Loucy (cell line): ENCODE results near the gene MUC5AC.
"Not testable (repeated sequence)": the region's sequence is repeated elsewhere in the genome, so short reads cannot be mapped to it uniquely, and the experiment has no call there.

ENCODE experiments used
- H2AFZ ChIP-seq: fragments of 200-600 bp; sonication (generic); 2 replicates; pipeline ENCODE4 v1.6.0; 2016; ENCODE audit warnings: antibody characterized with exemption, mild to moderate bottlenecking, low read length, moderate library complexity
- H3F3A ChIP-seq: fragments of 200-600 bp; 2 replicates; pipeline ENCODE4 v1.6.0; 2016; ENCODE audit warnings: antibody characterized with exemption, low read depth, mild to moderate bottlenecking
- H3K27me3 ChIP-seq: fragments of 200-600 bp; sonication (generic); 2 replicates; pipeline ENCODE4 v1.6.1; 2014; ENCODE audit warnings: low read length, mild to moderate bottlenecking; ENCODE audit not compliant: insufficient read depth, poor library complexity, severe bottlenecking
- H3K36me3 ChIP-seq: fragments of 200-600 bp; sonication (generic); 2 replicates; pipeline ENCODE4 v1.6.1; 2016; ENCODE audit warnings: low read length; ENCODE audit not compliant: insufficient read depth
- H3K4me1 ChIP-seq: fragments of 200-600 bp; sonication (generic); 2 replicates; pipeline ENCODE4 v1.5.1; 2014; ENCODE audit warnings: low read length, mild to moderate bottlenecking; ENCODE audit not compliant: insufficient read depth, poor library complexity, severe bottlenecking
- H3K4me2 ChIP-seq: fragments of 200-600 bp; sonication (generic); 2 replicates; pipeline ENCODE4 v1.6.0; 2014; ENCODE audit warnings: antibody characterized with exemption, low read length, low read depth, mild to moderate bottlenecking; ENCODE audit not compliant: poor library complexity, severe bottlenecking
- H3K4me3 ChIP-seq: fragments of 200-600 bp; sonication (generic); 2 replicates; pipeline ENCODE4 v1.5.1; 2014; ENCODE audit warnings: low read length, mild to moderate bottlenecking, mixed read lengths; ENCODE audit not compliant: poor library complexity, severe bottlenecking
- H3K79me2 ChIP-seq: fragments of 200-600 bp; sonication (generic); 2 replicates; pipeline ENCODE4 v1.6.1; 2014; ENCODE audit warnings: low read length; ENCODE audit not compliant: insufficient read depth
- H3K9ac ChIP-seq: fragments of 200-600 bp; sonication (generic); 2 replicates; pipeline ENCODE4 v1.6.0; 2014; ENCODE audit warnings: mild to moderate bottlenecking, low read depth, low read length, moderate library complexity; ENCODE audit not compliant: poor library complexity, severe bottlenecking
- H3K9me2 ChIP-seq: fragments of 200-600 bp; sonication (generic); replicated peaks from 2 replicates; pipeline ENCODE4 v1.6.1; 2016; ENCODE audit warnings: low read depth, low read length, mixed read lengths
- H3K9me3 ChIP-seq: fragments of 200-600 bp; sonication (generic); 2 replicates; pipeline ENCODE4 v1.6.1; 2014; ENCODE audit warnings: mild to moderate bottlenecking, antibody characterized with exemption, low read length, low read depth; ENCODE audit not compliant: insufficient read depth
- H4K20me1 ChIP-seq: fragments of 200-600 bp; sonication (generic); 2 replicates; pipeline ENCODE4 v1.6.0; 2014; ENCODE audit warnings: antibody characterized with exemption, low read length, mild to moderate bottlenecking; ENCODE audit not compliant: insufficient read depth, poor library complexity, severe bottlenecking
- CTCF ChIP-seq: fragments of 200-600 bp; sonication (generic); conservative IDR thresholded peaks from 2 replicates; pipeline ENCODE4 v1.5.1; 2014; ENCODE audit warnings: mild to moderate bottlenecking, antibody characterized with exemption, low read length
- EZH2phosphoT487 ChIP-seq: fragments of 200-600 bp; IDR thresholded peaks from 2 replicates; pipeline ENCODE4 v1.6.1; 2018; ENCODE audit warnings: antibody characterized with exemption, mild to moderate bottlenecking, moderate library complexity, borderline replicate concordance

The MUC5AC gene

GRCh38 chr11:1180947-1181391, 23.2 kb downstream of the MUC5AC start:
- Histone ChIP-seq H3K9ac (no peak overlapping the region), H3K27me3 (no peaks in the 10 kb centered on the region), H4K20me1 (no peaks in the 10 kb centered on the region), H3F3A (no peaks in the 10 kb centered on the region), H3K79me2 (no peaks in the 10 kb centered on the region), H3K4me2 (no peak overlapping the region), H3K9me3 (peaks cover 3% of the 10 kb centered on the region; the same call in 1 of the 2 replicates), H3K9me2 (no peaks in the 10 kb centered on the region), H3K36me3 (no peaks in the 10 kb centered on the region), H3K4me3 (no peak overlapping the region), H2AFZ (no peak overlapping the region), H3K4me1 (no peaks in the 10 kb centered on the region)
- no peak for TF ChIP-seq EZH2phosphoT487
- no peak for TF ChIP-seq CTCF

- Histone ChIP-seq H3K4me2 (no peak overlapping the region), H3K9me3 (no peaks in the 10 kb centered on the region; the same call in 1 of the 2 replicates), H2AFZ (no peak overlapping the region), H3F3A (no peaks in the 10 kb centered on the region), H3K4me3 (no peak overlapping the region), H3K27me3 (no peaks in the 10 kb centered on the region), H4K20me1 (no peaks in the 10 kb centered on the region), H3K79me2 (no peaks in the 10 kb centered on the region), H3K36me3 (no peaks in the 10 kb centered on the region), H3K4me1 (no peaks in the 10 kb centered on the region), H3K9me2 (no peaks in the 10 kb centered on the region), H3K9ac (no peak overlapping the region)
- TF ChIP-seq EZH2phosphoT487 (no peak), CTCF (no peak)
Observed at GRCh38 chr11:1181420-1181819, 23.7 kb downstream of the MUC5AC start.

GRCh38 chr11:1181853-1182535, 24.2 kb downstream of the MUC5AC start:
- no peaks in the 10 kb centered on the region for H3F3A ChIP-seq
- no peak overlapping the region for H3K4me2 ChIP-seq
- no peaks in the 10 kb centered on the region for H3K9me2 ChIP-seq
- H3K79me2 ChIP-seq, result no peaks in the 10 kb centered on the region
- H3K36me3 ChIP-seq, result no peaks in the 10 kb centered on the region
- no peak overlapping the region for H3K9ac ChIP-seq
- no peak overlapping the region for H2AFZ ChIP-seq
- no peak overlapping the region for H3K4me3 ChIP-seq
- H3K27me3 ChIP-seq, result no peaks in the 10 kb centered on the region
- H4K20me1 ChIP-seq, result no peaks in the 10 kb centered on the region
- no peaks in the 10 kb centered on the region; the same call in 1 of the 2 replicates for H3K9me3 ChIP-seq
- TF ChIP-seq EZH2phosphoT487, result no peak
- no peak for TF ChIP-seq CTCF
- no peaks in the 10 kb centered on the region for H3K4me1 ChIP-seq

GRCh38 chr11:1184139-1184538, 26.4 kb downstream of the MUC5AC start:
- H3K4me1 ChIP-seq, H3K27me3 ChIP-seq, H4K20me1 ChIP-seq, H3K9me2 ChIP-seq, H3F3A ChIP-seq, H3K9me3 ChIP-seq, H3K36me3 ChIP-seq, H3K9ac ChIP-seq, H3K4me3 ChIP-seq, H3K79me2 ChIP-seq, H3K4me2 ChIP-seq, H2AFZ ChIP-seq: not testable (repeated sequence)

GRCh38 chr11:1188451-1189130, 30.8 kb downstream of the MUC5AC start:
- not testable (repeated sequence) for H3K27me3 ChIP-seq, H2AFZ ChIP-seq, H3K36me3 ChIP-seq, H3K79me2 ChIP-seq, H3K4me3 ChIP-seq, H3K9me2 ChIP-seq, H3K4me1 ChIP-seq, H4K20me1 ChIP-seq, H3K9me3 ChIP-seq, H3F3A ChIP-seq, H3K4me2 ChIP-seq, H3K9ac ChIP-seq
